ENCODE results near the gene UBP1.

Gene UBP1

DNA sequence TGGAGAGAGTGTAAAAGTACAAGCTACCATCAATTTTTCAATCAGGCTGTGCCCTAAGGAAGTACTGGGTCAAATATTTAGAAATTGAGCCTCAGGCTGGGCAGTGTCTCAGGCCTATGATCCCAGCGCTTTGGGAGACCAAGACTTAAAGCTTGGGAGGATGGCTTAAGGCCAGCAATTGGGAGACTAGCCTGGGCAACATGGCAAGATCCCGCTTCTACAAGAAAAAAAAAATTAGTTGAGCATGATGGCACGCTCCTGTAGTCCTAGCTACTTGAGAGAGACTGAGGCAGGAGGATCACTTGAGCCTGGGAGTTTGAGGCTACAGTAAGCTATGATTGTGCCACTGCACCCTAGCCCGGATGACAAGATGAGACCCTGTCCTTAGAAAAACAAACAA is 2.0 kb upstream of the UBP1 start:
- Histone ChIP-seq H3K9ac (ENCODE audit: insufficient read length, low read depth) (no peak overlapping the region), H3K36me3 (ENCODE audit: insufficient read depth, insufficient read length, low read length) (no peaks in the 10 kb centered on the region)
- DNase-seq (ENCODE audit: low read depth, low spot score) = no peak

DNA sequence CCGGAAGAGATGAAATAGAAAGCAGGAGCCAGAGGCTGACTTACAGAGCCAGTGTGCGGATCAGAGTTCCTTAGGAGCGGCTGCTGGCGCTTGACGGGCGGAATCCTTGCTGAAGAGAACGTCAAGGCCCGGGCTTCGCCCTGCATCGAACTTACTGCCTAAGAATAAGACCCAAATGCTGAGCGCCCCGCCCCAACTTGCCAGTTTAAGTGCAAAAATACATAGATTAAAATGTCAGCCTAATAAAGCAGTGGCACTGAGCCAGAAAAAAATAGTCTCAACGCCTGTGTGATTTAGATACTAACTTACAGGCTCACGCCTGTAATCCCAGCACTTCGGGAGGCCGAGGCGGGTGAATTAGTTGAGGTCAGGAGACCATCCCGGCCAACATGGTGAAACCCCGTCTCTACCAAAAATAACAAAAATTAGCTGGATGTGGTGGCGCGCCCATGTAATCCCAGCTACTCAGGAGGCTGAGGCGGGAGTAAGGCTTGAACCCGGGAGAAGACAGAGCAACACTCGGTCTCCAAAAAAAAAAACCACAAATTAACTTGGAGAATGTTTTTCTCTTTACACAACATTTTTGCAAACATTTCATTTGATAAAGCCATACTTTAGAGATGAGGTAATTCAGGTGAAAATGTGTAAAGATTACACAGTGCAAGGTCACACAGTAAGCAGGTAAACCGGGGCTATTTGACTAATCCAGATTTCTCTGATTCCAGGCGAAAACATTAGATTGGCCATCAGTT is 1.2 kb upstream of the UBP1 start:
- Histone ChIP-seq H3K9ac (ENCODE audit: insufficient read length, low read depth) (peak overlapping the region; percentile 92), H3K9me3 (ENCODE audit: insufficient read depth, low read length) (no peaks in the 10 kb centered on the region), H3K4me1 (ENCODE audit: insufficient read depth, insufficient read length) (no peaks in the 10 kb centered on the region), H3K27me3 (ENCODE audit: insufficient read depth, insufficient read length) (no peaks in the 10 kb centered on the region), H3K4me3 (ENCODE audit: insufficient read length, low read depth) (peak overlapping the region; percentile 71), H3K36me3 (ENCODE audit: insufficient read depth, insufficient read length, low read length) (no peaks in the 10 kb centered on the region)
- TF ChIP-seq YY1 (IDR thresholded peaks at IDR 0.05; ENCODE audit: insufficient read depth, insufficient read length) (no peak), SUZ12 (IDR thresholded peaks at IDR 0.05; ENCODE audit: extremely low read depth, insufficient read depth, insufficient read length) (no peak), ZNF274 (IDR thresholded peaks at IDR 0.05; ENCODE audit: low read depth, low read length) (no peak)
- DNase-seq (ENCODE audit: low read depth, low spot score) = no peak

More for the DNA sequence above, 2.0 kb upstream of the UBP1 start:
- no peaks in the 10 kb centered on the region for H3K4me1 ChIP-seq (ENCODE audit: insufficient read depth, insufficient read length)
- no peak overlapping the region for H3K4me3 ChIP-seq (ENCODE audit: insufficient read length, low read depth)
- no peaks in the 10 kb centered on the region for H3K9me3 ChIP-seq (ENCODE audit: insufficient read depth, low read length)
- TF ChIP-seq ZNF274 (IDR thresholded peaks at IDR 0.05; ENCODE audit: low read depth, low read length) (no peak), YY1 (IDR thresholded peaks at IDR 0.05; ENCODE audit: insufficient read depth, insufficient read length) (no peak), SUZ12 (IDR thresholded peaks at IDR 0.05; ENCODE audit: extremely low read depth, insufficient read depth, insufficient read length) (no peak)
- H3K27me3 ChIP-seq (ENCODE audit: insufficient read depth, insufficient read length) = no peaks in the 10 kb centered on the region

- peak overlapping the region; percentile 98 for H3K4me3 ChIP-seq (ENCODE audit: insufficient read length, low read depth)
- no peak for TF ChIP-seq YY1 (IDR thresholded peaks at IDR 0.05; ENCODE audit: insufficient read depth, insufficient read length)
- no peak for TF ChIP-seq SUZ12 (IDR thresholded peaks at IDR 0.05; ENCODE audit: extremely low read depth, insufficient read depth, insufficient read length)
- no peaks in the 10 kb centered on the region for H3K4me1 ChIP-seq (ENCODE audit: insufficient read depth, insufficient read length)
- peak overlapping the region; percentile 98 for H3K9ac ChIP-seq (ENCODE audit: insufficient read length, low read depth)
- H3K36me3 ChIP-seq (ENCODE audit: insufficient read depth, insufficient read length, low read length) = no peaks in the 10 kb centered on the region
- H3K9me3 ChIP-seq (ENCODE audit: insufficient read depth, low read length) = no peaks in the 10 kb centered on the region
- no peaks in the 10 kb centered on the region for H3K27me3 ChIP-seq (ENCODE audit: insufficient read depth, insufficient read length)
- peak; percentile 20 for DNase-seq (ENCODE audit: low read depth, low spot score)
Observed at GRCh38 chr3:33439546-33440327, 468 bp downstream of the UBP1 start.

DNA sequence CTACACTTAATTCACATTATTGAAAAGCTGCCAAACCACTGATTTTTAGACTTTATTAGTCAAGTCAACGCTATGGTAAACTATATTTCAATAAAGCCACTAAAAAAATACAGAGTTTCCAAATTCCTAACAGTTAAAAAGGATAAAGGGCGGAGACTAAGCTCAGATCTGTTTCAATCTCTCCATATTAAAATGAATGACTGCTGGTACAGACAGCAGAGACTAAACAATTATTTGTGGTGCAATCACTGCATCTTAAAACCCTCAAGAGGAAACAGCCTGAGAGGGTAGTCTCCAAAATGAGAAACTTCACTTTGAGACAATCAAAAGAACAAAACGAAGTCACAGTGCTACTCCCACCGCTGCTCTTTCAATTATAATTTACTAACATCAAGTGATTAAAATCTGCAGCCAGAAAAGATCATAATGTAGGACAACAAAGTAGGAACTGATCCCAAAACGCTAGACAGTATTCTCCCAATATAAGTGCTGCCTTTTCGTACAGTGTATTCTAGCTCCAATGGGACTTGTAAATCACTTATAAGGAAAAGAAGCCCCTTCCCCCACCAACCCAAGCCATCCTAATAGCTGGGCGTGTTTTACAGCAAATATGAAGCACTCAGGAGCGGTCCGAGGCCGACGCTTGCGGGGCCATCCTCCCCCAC is 1.2 kb downstream of the UBP1 start:
- no peaks in the 10 kb centered on the region for H3K27me3 ChIP-seq (ENCODE audit: insufficient read depth, insufficient read length)
- peak overlapping the region; percentile 98 for H3K4me3 ChIP-seq (ENCODE audit: insufficient read length, low read depth)
- H3K9ac ChIP-seq (ENCODE audit: insufficient read length, low read depth) = peak overlapping the region; percentile 98
- TF ChIP-seq YY1 (IDR thresholded peaks at IDR 0.05; ENCODE audit: insufficient read depth, insufficient read length) (no peak), SUZ12 (IDR thresholded peaks at IDR 0.05; ENCODE audit: extremely low read depth, insufficient read depth, insufficient read length) (no peak), ZNF274 (IDR thresholded peaks at IDR 0.05; ENCODE audit: low read depth, low read length) (no peak)
- no peaks in the 10 kb centered on the region for H3K4me1 ChIP-seq (ENCODE audit: insufficient read depth, insufficient read length)
- H3K9me3 ChIP-seq (ENCODE audit: insufficient read depth, low read length) = no peaks in the 10 kb centered on the region
- no peaks in the 10 kb centered on the region for H3K36me3 ChIP-seq (ENCODE audit: insufficient read depth, insufficient read length, low read length)
- no peak for DNase-seq (ENCODE audit: low read depth, low spot score)

DNA sequence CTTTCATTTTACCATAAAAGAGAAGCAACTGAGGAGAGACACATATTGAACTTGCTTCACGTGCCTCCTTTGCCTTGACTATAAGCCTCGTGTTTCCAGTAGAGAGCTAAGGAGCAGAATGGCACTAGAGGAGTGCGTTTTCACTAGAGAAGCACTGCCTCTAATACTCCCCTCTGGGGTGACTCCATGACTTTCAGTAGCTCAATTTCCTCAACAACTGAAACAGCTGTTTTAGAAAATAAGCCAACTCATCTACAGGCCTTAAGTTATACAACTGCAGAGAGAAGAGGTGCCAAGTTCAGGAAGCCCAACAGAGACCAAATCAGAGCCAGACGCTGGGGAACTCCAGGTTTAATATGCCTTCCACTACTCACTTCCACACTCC is 1.9 kb downstream of the UBP1 start:
- H3K9me3 ChIP-seq (ENCODE audit: insufficient read depth, low read length) = no peaks in the 10 kb centered on the region
- H3K9ac ChIP-seq (ENCODE audit: insufficient read length, low read depth) = peak overlapping the region; percentile 98
- H3K27me3 ChIP-seq (ENCODE audit: insufficient read depth, insufficient read length) = no peaks in the 10 kb centered on the region
- no peak for TF ChIP-seq SUZ12 (IDR thresholded peaks at IDR 0.05; ENCODE audit: extremely low read depth, insufficient read depth, insufficient read length)
- TF ChIP-seq ZNF274 (IDR thresholded peaks at IDR 0.05; ENCODE audit: low read depth, low read length) = no peak
- TF ChIP-seq YY1 (IDR thresholded peaks at IDR 0.05; ENCODE audit: insufficient read depth, insufficient read length) = no peak
- H3K4me3 ChIP-seq (ENCODE audit: insufficient read length, low read depth) = peak overlapping the region; percentile 98
- H3K4me1 ChIP-seq (ENCODE audit: insufficient read depth, insufficient read length) = no peaks in the 10 kb centered on the region
- H3K36me3 ChIP-seq (ENCODE audit: insufficient read depth, insufficient read length, low read length) = no peaks in the 10 kb centered on the region
- no peak for DNase-seq (ENCODE audit: low read depth, low spot score)

- no peak for DNase-seq (ENCODE audit: low read depth, low spot score)
- H3K4me3 ChIP-seq (ENCODE audit: insufficient read length, low read depth) = peak overlapping the region; percentile 98
- TF ChIP-seq YY1 (IDR thresholded peaks at IDR 0.05; ENCODE audit: insufficient read depth, insufficient read length) (no peak), SUZ12 (IDR thresholded peaks at IDR 0.05; ENCODE audit: extremely low read depth, insufficient read depth, insufficient read length) (no peak), ZNF274 (IDR thresholded peaks at IDR 0.05; ENCODE audit: low read depth, low read length) (no peak)
- no peaks in the 10 kb centered on the region for H3K9me3 ChIP-seq (ENCODE audit: insufficient read depth, low read length)
- no peaks in the 10 kb centered on the region for H3K27me3 ChIP-seq (ENCODE audit: insufficient read depth, insufficient read length)
- H3K36me3 ChIP-seq (ENCODE audit: insufficient read depth, insufficient read length, low read length) = no peaks in the 10 kb centered on the region
- peak overlapping the region; percentile 98 for H3K9ac ChIP-seq (ENCODE audit: insufficient read length, low read depth)
- H3K4me1 ChIP-seq (ENCODE audit: insufficient read depth, insufficient read length) = no peaks in the 10 kb centered on the region
Observed at GRCh38 chr3:33437556-33438283, 2.5 kb downstream of the UBP1 start.

All from NT2/D1 (cell line).